Inflammatory macrophage treated with lipopolysaccharide for 4 hours (primary cell): Measurements from ENCODE around the gene TMPRSS3.

Experiments
- DNase-seq: peaks from one replicate; pipeline ENCODE4 v3.0.0-alpha.2; 2020

TMPRSS3 gene

DNA sequence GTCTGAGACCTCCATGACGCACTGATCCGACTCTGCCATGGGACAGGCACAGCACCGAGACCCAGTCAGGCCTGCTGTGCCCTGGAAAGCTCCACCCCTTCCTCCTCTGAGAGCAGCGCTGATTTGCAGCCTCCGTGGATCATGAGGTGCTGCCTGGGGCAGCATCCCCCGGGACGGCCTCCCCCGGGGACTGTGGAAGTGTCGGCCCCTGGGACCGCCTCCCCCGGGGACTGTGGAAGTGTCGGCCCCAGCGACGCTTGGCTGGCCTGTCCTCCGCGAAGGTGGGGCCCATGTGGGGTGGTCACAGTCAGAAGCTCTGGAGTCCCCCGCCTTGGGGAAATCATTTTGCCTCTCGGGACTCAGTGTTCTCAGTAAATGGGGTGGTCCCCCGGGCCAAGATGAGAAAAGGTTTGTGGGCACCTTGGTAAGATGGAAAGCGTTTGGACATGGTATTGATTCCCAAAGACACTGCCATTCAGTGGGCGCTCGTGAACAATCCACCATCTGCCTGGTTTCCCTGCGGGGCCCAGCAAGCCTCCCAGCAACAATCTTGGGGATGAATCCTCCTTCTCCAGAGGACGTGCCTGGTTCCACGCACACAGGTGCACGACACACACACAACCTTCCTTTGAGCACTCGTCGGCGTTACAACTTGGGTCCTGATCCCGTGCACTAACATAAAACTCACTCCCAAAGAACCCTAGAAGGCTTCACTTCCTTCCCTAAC lies 48.1 kb downstream of the TMPRSS3 start:
- no peak for DNase-seq

GRCh38 chr21:42346866-42347600 lies 48.8 kb downstream of the TMPRSS3 start:
- DNase-seq, result no peak

DNA sequence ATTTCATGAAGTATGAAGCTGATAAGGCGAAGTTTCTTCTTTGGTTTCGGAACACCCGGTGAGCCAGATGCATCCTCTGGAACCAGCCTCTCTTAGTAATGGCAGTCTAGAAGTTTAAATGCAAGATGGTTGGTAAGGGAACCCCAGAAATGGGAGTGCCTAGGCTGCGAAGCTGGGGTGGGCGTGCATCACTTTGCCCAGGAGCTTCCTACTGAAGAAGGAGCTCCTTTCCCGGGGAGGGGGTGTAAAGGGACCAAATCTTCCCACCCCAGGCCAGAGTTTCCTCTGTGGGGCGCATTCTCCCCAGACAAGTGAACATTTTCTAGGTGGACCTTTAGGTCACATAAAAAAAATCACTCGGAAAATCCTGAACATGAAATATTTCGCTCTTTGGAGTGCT lies 49.4 kb downstream of the TMPRSS3 start:
- DNase-seq, result no peak

- no peak for DNase-seq
Measured at GRCh38 chr21:42344631-42345030, 51.2 kb downstream of the TMPRSS3 start.

DNA sequence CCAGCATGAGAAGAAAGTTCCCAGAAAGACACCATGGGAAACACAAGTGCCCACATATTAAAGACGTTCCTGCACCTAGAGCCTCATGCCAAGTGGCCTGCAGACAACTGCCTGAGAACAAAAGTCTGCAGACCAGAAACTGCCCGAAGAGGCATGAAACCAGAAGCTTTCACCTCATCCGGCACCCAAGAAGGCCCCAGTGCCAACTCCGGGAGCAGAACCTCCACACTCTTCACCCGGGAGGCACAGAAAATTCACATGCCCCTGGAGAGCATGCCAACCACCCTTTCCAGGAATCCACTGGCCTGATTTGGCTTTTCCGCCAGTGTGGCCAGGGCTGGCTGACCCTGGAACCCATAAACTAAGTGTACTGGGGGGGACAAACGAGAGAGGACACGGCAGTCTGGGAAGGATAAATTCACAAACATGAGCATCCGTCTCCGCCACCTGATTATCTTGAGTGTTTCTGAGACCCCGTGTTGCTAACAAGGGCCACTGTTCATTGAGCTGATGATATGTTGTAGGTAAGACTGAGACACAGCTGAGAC lies 51.8 kb downstream of the TMPRSS3 start:
- no peak for DNase-seq

DNA sequence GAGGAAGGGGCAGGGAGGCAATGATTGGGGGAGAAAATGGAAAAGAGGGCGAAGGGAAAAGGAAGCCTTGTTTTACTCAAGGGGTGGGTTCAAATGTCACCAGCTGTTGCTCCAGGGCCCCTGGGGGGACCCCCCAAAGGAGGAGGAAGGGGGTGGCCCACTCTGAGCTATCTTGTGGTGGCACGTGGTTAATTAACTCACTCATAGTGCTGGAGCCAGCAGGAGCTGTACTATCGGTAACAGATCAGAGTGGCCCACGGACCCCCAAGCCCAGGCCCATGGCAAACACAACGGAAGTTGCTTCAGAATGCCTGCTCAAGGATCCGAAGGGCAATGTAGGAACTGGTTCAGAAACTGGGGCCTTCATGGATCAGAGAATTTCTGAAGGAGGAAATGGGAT lies 52.3 kb downstream of the TMPRSS3 start:
- DNase-seq, result no peak

GRCh38 chr21:42343101-42343500 lies 52.8 kb downstream of the TMPRSS3 start:
- DNase-seq, result no peak

DNA sequence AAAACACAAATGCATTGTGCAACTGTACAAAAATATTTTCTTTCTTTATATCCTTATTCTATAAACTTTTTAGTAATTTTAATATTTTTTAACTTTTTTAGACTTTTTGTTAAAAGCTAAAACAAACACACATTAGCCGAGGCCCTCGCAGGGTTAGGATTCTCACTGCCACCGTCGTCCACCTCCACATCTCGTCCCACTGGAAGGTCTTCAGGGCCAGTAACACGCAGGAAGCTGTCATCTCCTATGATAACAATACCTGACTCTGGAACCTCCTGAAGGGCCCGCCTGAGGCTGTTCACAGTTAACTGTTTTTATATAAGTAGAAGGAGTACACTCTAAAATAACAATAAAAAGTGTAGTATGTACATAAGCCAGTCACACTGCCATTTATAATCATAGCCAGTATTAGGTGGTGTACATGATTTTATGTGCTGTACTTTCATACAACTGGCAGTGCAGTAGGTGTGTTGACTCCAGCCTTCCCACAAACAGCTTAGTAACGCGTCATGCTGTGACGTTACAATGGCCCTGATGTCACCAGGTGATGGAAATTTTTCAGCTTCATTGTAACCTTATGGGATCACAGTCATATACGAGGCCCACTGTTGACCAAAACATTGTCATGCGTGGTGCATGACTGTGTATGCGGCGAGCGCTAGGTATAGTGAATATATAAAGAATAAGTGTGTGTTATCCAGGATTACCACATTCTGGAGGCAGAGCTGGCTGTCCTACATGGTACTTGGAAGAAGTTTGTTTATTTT lies 53.9 kb downstream of the TMPRSS3 start:
- DNase-seq, result no peak

DNA sequence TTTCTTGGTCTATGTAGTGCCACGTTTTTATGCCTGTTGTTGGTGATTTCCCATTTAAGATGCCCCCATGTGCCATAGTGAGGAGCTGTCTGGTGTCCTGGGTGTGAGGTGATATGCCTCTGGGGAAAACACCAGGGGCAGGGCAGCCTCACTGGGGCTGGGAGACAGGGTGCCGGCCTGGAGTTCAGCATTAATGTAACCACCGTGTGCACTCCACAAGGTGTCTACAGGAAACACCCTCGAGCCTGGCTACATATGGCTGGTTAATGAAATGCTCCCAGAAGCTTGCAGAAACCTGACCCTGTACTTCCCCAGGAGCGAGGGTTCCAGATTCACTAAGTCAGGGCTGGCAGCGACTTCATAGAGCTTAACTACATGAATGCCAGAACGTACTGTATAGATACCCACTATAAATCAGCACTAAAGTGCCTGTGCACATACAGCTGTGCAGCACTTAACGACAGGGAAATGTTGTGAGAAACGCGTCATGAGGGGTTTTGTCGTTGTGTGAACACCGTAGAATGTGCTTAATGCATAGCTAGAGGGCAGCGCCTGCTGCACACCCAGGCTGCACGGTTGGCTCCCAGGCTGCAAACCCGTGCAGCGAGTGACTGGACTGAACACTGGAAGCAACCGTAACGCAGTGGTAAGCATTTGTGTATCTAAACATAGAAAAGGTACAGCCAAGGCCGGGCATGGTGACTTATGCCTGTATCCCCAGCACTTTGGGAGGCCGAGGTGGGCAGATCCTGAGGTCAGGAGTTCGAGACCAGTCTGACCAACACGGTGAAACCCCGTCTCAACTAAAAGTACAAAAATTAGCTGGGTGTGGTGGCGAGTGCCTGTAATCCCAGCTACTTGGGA lies 55.4 kb downstream of the TMPRSS3 start:
- no peak for DNase-seq

GRCh38 chr21:42338729-42339715 lies 56.8 kb downstream of the TMPRSS3 start:
- DNase-seq, result no peak

GRCh38 chr21:42337830-42338728 lies 57.8 kb downstream of the TMPRSS3 start:
- peak; percentile 78 for DNase-seq

- no peak for DNase-seq
Measured at GRCh38 chr21:42337276-42337675, 58.6 kb downstream of the TMPRSS3 start.

DNA sequence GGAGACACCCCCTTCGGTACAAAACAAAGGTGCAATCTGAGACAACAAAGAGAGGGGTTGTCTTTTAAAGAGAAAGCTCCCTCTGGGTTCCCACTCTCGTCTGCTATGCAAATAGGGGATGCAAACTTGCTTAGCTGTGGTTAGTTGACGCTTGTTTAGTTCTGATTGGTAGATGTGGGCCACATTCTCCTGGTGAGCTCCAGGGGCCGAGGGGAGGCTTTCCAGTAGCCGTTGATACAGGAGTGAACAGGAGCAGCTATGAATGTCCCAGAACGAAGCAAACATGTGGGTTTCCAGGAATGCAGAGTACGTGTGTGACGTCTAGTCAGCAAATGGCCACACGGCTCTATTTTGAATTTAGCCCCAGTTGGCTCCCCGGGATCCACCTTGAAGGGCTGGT lies 59.8 kb downstream of the TMPRSS3 start:
- DNase-seq, result no peak

DNA sequence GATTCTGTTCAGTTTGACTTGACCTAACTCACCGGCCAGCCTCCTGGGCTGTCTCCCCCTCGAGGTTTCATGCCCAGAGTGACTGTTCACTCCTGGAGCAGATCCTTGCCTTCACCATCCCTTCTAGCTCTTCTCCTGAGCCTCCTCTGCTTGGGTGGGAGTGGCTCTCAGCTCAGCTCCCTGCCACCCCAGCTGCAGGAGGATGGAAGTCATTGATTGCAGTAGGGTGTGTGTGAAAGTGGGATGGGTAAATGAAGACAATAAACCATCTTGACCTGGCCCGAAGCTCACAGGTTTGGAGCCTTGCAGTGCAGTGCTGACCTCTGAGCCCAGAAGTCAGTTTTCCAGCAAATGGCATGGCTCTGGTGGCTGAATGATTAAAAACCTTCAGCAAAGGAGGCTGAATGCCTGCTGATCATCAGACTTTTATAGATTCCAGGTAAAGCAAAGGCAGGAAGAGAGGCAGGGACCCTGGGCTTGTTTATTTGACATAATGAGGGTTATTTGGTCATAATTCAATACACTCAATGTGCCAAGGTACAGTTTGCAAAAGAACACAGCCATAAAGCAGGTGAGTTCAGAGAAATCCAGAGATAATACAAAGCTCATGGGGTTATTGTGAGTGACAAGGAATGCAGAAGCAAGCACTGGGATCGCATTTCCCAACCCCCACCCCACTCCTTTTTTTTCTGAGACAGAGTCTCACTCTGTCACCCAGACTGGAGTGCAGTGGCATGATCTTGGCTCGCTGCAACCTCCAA lies 63.1 kb downstream of the TMPRSS3 start:
- DNase-seq, result no peak

GRCh38 chr21:42331660-42332059 lies 64.2 kb downstream of the TMPRSS3 start:
- no peak for DNase-seq

DNA sequence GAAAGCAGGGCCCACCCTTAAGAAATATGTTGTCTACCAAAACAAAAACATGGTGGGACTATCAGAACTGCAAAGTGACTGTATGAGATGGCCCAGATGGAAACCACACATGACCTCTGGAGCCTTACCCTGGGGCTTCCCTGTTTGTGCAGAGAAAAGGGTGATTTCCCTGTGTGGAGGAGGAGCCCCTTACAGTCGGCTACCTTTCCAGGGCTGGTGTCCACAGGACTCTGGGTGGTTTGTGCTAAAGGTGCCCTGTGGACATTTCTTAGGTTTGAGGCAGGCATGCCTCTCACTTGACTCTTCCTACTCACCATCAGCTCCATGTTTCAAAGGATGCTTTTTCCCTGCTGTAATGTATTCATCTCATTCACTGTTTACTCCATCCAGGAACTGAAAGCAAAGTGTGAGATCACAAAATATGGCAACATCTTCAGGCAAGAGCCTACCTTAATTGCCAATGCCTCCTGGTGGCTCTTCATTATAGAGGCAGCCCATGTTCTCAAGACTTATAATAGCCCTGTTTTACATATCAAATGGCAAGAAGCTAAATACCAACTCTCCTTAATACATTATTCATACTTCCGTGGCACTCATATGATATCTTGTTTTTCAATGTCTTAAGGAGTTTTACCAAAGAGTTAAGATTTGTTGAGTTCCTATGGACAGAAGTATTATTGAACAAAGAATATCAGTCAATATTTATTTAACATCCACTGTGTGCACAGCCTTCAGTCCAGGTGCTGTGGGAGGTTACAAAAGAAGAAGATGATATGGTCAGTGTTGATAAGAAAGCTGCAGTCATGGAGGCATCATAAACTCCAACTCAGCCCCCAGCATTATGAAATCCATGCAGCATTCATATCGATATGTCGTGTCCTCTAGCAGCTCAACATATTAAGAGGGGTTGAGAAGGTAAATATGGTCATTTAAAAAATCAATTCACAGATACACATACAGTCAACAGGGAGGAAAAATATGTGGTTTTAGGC lies 65.2 kb downstream of the TMPRSS3 start:
- DNase-seq, result peak; percentile 39

GRCh38 chr21:42324896-42325295 lies 71.0 kb downstream of the TMPRSS3 start:
- DNase-seq, result no peak
